Hematopoietic multipotent progenitor cell treated with erythropoietin and hydrocortisone succinate and interleukin-3 and kit ligand, for 4 days (in vitro differentiated cells): Measurements from ENCODE around the gene RPL13.
"Not testable (repeated sequence)": the region's sequence is repeated elsewhere in the genome, so short reads cannot be mapped to it uniquely, and the experiment has no call there.

Experiments used
- DNase-seq: peaks from one replicate; pipeline ENCODE4 v3.0.0-alpha.2; 2015

Gene RPL13

DNA sequence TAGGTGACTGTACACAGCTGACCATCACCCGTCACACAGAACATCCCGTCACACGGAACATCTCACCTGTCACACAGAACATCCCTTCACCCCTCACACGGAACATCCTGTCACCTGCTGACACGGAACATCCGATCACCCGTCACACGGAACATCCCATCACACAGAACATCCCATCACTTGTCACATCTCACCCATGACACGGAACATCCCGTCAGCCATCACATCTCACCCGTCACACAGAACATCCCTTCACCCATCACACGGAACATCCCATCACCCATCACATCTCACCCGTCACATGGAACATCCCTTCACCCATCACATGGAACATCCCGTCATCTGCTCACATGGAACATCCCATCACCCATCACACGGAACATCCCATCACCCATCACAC lies 18.9 kb downstream of the RPL13 start:
- no peak for DNase-seq

DNA sequence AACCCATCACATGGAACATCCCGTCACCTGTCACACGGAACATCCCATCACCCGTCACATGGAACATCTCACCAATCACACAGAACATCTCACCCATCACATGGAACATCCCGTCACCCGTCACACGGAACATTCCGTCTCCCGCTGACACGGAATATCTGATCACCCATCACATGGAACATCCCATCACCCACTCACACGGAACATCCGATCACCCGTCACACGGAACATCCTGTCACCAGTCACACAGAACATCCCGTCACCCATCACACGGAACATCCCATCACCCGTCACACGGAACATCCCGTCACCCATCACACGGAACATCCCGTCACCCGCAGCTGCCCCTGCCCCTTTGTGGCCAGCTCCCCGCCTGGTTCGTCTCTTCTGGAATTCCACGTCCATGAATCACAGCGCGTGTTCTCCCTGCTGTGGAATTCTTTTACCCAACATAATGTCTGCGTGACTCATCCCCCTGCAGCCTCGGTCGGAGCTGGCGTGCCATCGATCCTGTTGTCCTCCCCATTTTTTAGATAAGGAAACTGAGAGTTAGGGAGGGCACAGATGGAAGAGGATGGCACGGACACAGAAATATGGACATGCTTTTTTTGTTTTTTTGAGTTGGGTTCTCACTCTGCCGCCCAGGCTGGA lies 20.7 kb downstream of the RPL13 start:
- no peak for DNase-seq

DNA sequence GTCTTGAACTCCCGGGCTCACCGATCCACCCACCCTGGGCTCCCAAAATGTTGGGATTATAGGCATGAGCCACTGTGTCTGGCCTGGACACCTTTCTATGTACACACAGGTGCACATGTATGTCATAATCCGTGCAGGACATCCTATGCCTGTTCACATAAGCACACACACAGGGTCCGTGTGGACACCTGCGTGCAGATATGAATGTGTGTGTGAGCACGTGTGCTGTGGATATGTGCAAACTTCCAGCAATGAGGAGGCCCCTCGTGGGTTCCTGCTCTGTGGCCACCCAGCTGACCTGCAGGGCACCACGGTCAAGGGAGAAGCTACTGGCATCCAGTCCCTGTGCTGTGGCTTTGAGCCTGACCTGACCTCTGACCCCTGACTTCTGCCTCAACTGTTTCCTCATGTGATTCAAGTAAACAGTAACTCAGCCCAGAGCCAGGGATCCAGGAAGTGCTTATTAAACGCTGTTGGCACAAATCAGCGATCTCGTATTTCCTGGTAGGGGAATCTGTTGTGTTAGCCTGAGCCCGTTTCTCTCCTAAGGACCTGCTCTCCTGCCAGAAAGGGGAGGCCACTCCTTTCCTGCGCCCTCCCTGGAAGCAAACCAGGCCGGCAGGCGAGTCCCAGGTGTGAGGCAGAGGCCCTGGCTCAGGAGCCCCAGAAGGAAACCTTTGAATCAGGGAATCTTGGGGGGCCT lies 21.5 kb downstream of the RPL13 start:
- DNase-seq = no peak

DNA sequence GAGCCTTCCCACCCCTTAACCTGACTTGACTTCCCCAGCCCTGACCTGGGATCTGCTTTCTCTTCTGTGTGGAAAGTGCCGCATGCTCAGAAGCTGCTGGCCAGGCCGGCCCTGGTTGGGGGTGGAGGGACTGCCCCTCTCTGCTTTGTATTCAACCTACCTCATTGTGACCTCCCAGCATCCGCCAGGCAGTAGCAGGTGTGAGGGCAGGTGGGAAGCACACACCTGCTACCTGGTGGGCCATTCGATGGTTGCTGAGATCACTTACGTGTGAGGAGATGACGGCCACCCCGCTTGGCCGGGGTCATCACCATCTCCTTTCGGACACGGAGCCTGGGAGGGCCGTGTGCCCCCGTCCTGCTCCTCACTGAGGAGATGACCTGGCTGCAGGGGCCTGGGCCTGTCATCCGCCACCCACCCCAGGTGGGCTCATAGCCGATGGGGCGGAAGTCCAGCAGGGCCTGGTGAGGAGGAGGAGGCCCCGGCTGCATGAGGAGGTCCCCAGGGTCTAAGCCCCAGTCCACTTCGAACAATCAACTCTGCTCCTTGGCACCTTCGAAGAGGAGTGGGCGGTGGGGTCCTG lies 22.2 kb downstream of the RPL13 start:
- DNase-seq = no peak

DNA sequence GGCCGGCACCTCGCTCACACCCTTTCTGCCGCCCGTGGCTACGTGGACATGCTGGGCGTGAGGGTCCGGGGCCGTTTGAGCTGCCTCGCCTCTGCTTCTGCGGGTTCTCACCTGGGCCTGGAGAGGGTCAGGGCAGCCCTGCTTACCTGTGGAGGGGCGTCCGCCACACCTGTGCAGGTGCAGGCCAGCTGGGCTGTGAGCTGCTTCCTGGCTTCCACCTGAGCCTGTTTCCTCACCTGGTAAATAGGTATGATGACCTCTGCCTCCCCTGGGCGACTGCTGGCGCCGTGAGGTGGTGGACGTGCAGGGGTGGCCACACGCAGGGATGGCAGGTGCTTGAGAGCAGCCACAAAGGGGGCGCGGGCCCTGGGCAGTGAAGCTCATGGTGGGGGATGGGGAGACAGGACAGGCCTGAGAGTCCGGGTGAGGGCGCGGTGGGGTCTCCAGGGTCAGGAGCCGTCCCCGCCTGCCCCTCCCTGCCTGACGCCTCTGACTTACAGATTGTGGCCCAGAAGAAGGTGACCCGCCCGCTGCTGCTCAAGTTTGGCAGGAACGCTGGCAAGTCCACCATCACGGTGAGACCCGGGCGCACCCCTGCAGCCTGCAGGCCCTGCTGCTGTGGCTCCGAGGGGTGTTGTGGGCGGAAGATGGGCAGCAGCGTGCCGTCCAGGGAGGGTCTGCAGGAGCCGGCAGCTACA lies 22.9 kb downstream of the RPL13 start:
- DNase-seq = no peak

DNA sequence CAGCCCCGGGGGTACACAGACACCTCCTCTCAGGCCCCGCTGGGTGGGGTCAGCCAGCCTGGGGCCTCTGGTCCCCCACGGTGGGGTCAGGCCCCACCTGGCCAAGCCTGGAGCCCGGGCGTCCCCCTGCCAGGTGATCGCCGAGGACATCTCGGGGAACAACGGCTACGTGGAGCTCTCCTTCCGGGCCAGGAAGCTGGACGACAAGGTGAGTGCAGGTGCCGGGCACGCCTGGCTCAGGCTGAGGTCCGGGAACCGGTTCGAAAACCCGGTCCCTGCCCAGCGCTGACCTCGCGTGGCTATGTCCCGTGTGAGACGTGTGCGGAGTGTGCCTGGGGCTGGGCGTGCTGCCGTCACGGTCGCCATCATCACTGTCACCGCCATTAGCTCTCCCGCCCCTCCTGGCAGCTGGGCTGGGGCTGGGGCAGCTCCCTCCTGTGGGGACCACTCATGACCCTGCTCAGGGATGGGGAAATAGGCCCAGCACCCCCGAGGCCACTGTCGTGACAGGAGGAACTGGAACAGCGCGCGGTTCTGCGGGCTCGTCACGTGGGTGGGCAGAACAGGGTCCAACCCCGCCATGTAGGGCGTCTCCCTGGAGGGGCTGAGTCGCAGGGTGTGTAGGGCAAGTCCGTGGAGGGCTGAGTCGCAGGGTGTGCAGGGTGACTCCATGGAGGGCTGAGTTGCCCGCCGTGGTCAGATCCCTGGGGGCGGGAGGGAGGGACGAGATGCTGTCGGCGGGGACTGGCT lies 23.6 kb downstream of the RPL13 start:
- DNase-seq = no peak

DNA sequence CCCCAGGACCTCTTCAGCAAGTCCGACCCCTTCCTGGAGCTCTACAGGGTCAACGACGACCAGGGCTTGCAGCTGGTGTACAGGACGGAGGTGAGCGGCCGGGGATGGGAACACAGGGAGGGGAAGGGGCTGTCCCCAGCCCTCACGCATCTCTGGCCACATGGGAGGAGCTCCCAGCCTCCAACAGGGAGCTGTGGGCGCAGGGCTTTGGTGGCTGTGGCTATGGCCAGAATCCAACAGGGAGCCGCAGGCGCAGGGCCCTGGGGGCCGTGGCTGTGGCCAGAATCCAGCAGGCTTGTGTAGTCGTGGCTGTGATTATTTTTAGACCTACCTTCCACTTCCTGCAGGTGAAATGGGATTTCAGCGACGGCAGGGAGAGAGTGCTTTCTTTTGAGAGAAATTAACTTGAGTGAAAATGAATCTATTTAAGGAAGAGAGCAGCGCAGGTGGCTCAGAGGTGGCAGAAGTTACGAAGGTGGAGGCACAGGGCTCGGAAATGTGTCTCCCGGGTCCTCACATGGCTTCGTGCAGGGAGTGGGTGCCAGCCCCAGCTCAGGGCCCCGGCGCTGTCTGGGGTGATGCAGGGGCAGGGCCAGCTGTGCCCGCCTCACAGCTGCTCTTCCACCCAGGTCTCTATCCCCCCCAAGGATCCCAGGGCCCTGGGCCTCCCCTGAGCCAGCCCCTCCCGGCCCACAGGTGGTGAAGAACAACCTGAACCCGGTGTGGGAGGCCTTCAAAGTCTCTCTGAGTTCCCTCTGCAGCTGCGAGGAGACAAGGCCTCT lies 24.5 kb downstream of the RPL13 start:
- DNase-seq = no peak

DNA sequence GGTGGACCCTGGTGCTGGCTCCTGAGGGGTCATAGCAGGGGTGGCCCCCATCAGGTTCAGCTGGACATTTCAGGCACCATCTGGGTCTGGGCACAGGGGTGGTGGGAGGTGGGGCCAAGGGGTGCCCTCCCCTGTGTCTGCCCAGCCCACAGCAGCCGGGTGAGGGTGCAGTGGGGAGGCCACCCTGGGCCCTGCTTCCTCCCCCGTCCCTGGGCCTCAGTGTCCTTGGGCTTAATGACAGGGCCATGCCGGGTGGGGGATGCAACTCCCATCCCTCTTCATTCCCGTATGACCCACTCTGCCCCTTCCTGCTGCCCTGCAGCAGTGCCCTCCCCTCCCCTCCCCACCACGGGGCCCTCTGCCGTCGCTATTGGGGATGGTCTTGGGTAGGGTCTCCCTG lies 25.7 kb downstream of the RPL13 start:
- DNase-seq = no peak

DNA sequence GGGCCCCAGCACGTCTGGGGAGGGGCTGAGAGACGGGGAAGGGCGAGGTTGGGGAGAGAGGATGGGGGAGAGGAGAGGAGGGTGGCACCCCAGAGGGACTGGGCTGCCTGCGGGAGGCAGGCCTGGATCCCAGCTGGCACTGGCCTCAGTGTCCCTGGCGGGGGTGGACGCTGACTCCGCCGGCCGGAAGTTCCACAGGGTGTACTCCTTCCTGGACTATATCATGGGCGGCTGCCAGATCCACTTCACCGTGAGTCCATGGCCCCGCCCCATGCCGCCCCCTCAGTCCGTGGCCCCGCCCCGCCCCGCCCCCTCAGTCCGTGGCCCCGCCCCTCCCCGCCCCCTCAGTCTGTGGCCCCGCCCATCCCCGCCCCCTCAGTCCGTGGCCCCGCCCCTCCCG lies 26.4 kb downstream of the RPL13 start:
- DNase-seq = no peak

DNA sequence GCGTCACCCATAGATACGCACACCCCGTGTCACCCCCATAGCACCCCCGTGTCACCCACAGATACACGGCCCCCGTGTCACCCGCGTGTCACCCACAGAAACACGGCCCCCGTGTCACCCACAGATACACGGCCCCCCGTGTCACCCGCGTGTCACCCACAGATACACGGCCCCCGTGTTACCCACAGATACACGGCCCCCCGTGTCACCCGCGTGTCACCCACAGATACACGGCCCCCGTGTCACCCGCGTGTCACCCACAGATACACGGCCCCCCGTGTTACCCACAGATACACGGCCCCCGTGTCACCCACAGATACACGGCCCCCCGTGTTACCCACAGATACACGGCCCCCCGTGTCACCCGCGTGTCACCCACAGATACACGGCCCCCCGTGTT lies 27.2 kb downstream of the RPL13 start:
- not testable (repeated sequence) for DNase-seq

DNA sequence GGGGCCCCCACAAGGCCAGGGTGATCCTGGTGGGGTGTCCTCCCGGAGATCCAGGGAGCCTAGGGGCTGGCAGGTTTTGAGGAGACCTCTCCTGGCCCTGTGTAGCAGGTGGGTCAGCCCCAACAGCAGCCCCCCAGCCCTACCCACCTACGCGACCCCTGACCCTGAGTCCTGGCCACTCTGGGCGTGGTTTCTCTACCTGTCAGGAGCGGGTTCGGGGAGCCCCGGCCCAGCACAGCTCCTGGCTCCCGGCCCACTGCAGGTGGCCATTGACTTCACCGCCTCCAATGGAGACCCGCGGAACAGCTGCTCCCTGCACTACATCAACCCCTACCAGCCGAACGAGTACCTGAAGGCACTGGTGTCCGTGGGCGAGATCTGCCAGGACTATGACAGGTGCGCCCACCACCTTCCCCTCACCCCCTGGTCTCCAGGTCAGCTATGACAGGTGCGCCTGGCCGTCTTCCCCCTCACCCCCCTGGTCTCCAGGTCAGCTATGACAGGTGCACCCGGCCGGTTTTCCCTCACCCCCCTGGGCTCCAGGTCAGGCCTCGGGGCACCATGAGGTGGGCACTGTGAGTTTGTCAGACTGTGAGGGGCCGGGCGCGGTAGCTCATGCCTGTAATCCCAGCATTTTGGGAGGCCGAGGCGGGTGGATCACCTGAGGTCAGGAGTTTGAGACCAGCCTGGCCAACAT lies 28.1 kb downstream of the RPL13 start:
- DNase-seq = no peak

DNA sequence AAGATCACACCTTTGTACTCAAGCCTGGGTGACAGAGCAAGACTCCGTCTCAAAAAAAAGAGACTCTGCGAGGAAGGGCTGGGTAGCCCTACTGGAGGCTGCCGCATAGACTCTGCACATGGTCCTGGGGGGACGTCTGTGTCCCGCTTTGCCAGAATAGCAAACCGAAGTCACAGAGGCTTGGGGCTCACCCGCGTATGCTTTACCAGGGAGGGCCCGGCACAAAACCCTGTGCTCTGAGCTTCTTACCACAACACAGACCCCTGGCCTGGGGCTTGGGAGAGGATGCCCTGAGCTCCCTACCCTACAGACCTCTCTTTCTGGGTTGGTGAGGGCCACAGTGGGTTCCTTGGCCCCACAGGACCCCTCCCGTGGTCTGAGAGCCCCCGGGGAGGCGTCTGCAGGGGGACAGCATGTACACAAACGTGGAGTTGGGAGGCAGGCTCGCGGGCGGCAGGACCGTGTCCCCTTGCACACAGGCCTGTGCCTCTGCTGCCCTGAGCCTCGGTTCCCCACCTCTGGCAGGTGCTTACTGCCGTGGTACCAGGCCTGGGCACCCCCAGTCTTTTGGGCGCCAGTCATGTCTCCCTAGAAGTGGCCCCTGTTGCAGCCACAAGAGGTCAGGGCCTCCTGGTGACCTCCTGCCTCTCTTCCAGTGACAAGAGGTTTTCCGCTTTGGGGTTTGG lies 28.9 kb downstream of the RPL13 start:
- DNase-seq = no peak

DNA sequence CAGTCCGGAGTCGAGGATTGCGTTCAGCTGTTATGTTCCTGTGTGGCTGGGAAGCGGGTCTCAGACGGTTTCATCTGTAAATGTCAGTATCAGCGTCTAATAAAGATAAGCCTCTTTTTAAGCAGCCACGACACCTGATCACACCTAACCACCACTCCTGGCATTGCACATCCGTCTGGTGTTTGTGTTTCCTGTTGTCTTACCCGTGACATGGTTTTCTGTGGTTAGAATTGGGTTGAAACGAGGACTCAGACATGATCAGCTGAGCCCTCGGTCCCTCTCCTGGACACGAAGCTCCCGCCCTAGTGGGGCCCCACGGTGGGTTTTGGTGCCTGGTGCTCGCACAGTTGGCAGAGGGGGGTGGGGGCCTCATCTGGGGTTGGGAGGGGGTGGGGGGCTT lies 33.4 kb downstream of the RPL13 start:
- DNase-seq = no peak

DNA sequence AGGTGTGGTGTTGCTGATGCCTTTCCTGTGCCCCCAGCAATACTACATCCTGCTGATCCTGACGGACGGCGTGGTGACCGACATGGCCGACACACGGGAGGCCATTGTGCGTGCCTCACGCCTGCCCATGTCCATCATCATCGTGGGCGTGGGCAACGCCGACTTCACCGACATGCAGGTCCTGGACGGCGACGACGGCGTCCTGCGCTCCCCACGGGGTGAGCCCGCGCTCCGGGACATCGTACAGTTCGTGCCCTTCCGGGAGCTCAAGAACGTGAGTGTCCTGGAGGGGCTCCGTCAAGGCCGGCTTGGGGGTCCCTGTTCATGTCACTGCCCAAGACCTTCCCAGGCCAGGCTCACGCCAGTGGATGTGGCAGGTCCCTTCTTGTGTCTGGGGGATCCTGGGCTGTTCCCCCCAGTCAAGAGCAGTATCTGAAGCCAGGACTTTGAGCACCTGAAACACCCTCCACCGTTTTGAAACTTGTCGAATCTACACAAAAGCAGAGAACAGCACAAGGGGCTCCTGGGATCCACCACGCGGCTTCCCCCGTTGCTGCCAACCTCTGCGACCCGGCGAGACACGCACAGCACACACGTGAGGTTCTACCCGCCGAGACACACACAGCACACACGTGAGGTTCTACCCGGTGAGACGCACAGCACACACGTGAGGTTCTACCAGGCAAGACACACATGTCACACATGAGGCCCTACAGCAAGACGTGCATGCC lies 35.0 kb downstream of the RPL13 start:
- no peak for DNase-seq

DNA sequence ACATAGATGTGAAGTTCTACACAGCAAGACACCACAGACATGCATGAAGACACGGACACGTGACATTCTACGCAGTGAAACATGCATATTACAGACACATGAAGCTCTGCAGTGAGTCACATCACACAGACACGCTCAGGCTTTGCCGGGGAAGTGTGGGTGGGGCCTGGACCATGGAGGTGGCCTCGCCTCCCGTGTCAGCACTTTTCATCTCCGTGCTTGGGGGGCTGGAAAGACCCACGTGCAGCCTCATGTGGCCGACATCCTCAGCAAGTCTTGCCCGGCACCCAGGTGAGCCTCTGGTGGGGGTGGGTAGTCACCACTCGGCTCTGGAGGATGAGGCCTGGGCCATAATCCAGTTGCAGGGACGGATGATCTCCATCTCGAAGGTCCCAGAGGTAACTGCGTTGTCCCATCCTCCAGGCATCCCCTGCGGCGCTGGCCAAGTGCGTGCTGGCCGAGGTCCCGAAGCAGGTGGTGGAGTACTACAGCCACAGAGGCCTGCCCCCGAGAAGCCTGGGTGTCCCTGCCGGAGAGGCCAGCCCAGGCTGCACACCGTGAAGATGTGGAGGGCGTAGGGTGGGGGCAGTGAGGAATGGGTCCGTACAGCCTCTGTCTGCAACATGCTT lies 35.7 kb downstream of the RPL13 start:
- DNase-seq = no peak

DNA sequence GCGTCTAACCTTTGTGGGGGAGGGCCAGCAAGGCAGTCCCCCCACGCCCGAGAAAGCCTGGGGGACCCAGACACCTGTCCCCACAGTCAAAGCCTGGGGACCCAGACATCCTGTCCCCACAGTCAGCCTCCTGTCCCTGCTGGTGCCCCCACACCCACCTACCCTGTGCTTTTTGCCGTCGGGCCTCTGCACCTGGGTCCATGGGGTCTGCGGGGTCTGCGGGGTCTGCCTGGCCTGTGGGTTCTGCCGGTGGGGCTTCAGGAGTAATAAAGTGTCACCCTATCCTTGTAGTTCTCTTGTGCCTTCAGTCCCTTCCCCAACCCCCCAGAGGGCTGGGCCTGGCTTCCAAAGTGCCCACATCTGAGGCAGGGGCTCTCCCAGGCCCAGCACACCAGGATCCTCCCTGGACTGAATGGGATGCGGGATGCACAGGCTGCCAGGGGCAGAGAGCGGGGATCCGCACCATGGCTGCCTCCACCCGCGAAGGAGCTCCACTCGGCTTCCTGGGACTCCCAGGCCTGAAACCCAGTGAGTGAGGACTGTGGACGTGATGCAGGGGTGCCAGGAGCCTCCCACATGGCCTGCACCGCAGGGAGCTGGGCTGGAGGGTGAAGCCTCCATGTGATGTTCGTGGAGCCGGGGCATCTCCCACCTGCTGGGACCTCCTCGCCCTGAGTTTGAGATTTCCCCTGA lies 36.6 kb downstream of the RPL13 start:
- no peak for DNase-seq

DNA sequence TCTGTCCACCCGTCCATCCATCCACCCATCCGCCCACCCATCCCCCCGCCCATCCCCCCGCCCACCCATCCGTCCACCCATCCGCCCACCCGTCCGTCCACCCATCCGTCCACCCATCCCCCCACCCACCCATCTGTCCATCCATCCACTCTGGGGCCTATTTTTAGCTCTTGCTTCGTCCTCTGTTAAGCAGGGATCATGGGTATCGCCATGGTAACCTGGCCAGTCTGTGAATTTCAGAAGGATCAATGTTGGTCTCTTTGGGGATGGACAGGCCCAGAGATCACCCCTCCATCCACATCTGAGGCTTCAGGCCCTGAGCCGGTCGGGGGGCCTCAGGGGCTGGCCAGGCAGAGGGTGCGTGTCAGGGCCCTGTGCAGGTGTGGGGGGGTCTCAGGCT lies 37.7 kb downstream of the RPL13 start:
- peak; percentile 65 for DNase-seq

DNA sequence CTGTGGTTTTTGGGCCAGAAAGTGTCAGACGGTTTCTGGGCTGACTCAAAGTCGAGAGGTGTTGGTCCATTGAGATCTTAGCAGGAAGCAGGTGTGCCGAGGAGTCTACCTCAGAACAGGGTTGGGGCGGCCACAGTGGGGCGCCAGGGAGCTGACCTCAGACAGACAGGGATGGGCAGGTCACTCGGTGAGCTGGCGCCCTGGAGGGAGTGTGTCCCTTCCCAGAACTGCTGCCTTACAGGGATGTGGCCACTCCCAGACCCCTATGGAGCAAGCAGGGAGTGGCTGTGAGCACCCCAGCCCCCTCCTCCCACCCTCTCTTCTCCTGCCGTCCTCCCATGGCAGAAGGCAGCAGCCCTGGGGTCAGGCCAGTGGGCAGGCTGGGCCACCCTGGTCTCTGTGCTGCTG lies 39.0 kb downstream of the RPL13 start:
- DNase-seq = peak; percentile 43

DNA sequence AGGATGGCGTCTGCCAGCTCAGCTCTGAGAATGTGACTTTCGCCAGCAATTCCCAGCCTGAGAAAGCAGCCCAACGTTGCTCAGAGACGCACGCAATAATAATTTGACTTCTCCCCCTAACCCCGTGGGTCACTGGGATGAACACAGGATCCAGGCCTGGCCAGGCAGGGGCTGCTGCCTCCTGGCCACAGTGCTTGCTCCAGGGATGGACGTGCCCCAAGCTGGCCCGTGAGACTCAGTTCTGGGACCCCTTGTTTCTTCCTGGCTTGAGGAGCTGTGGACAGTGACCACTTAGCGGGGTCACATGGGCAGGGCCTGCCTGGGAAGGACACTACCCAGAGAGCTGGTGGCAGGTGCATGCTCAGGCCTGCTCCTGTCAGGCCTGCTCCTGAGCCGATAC lies 39.4 kb downstream of the RPL13 start:
- DNase-seq = no peak
